Endothelial cell (in vitro differentiated cells): Measurements from ENCODE around the gene ELK3. TPM values are rescaled to one million over a fixed set of nuclear protein-coding genes. Genes with fewer than 3 reads are reported as not detected.

ENCODE experiments used
- DNase-seq: peaks from one replicate; pipeline ENCODE4 v3.0.0; 2021; ENCODE audit warnings: low spot score
- H3K27ac Mint-ChIP-seq: one replicate; pipeline ENCODE4 v1.8.0; 2021; ENCODE audit warnings: mixed read lengths, inconsistent platforms; ENCODE audit not compliant: unreplicated experiment
- H3K27me3 Mint-ChIP-seq: one replicate; pipeline ENCODE4 v1.8.0; 2021; ENCODE audit warnings: mild to moderate bottlenecking, moderate library complexity, mixed read lengths, inconsistent platforms; ENCODE audit not compliant: unreplicated experiment
- H3K36me3 Mint-ChIP-seq: one replicate; pipeline ENCODE4 v1.8.0; 2021; ENCODE audit warnings: mild to moderate bottlenecking, low read depth, mixed read lengths, inconsistent platforms; ENCODE audit not compliant: unreplicated experiment
- H3K4me1 Mint-ChIP-seq: one replicate; pipeline ENCODE4 v1.8.0; 2021; ENCODE audit warnings: mild to moderate bottlenecking, mixed read lengths, inconsistent platforms; ENCODE audit not compliant: unreplicated experiment
- H3K4me3 Mint-ChIP-seq: one replicate; pipeline ENCODE4 v1.8.0; 2021; ENCODE audit warnings: mild to moderate bottlenecking, mixed read lengths, inconsistent platforms; ENCODE audit not compliant: unreplicated experiment
- H3K9me3 Mint-ChIP-seq: one replicate; pipeline ENCODE4 v1.8.0; 2021; ENCODE audit warnings: mixed read lengths, inconsistent platforms; ENCODE audit not compliant: unreplicated experiment
- total RNA-seq: library from RNA; stranded (reverse); fragmentation: NEBNext Ultra II Directional; extraction: Animal tissue kit (Norgen Biotek cat#: 25700); gene quantifications from one replicate; pipeline ENCODE4 v1.2.1, GENCODE V29; 2021; ENCODE audit not compliant: unreplicated experiment
- TF ChIP-seq, protein P1 (sequence below): fragments of 200-600 bp; sonication (generic); IDR thresholded peaks from one replicate; pipeline ENCODE4 v1.5.0; 2021; ENCODE audit warnings: antibody characterized with exemption; ENCODE audit not compliant: unreplicated experiment

Gene ELK3
- total RNA-seq, 1 donor from 2014 or later: 294 TPM

DNA sequence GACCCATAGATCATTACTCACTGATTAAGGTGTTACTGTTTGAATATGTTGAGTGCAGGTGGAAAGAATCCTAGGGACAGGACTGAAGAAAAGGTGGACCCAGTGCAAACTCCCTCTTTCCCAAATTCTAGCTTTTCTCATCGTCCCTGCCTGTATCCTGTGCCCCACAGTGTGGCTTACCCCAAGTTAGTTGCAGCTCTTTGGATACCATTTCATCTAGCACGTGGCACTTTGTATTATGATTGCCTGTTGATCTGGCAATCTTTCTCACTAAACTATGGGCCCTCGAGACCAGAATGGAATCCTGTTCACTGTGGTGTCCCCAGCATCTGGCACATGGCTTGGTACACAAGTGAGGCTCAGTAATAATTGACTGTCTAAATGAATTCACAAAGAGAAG is 66.5 kb downstream of the ELK3 start:
- H3K4me3 Mint-ChIP-seq: peak overlapping the region; percentile 81
- H3K27me3 Mint-ChIP-seq: peaks cover 26% of the 10 kb centered on the region
- TF ChIP-seq, protein P1, sequence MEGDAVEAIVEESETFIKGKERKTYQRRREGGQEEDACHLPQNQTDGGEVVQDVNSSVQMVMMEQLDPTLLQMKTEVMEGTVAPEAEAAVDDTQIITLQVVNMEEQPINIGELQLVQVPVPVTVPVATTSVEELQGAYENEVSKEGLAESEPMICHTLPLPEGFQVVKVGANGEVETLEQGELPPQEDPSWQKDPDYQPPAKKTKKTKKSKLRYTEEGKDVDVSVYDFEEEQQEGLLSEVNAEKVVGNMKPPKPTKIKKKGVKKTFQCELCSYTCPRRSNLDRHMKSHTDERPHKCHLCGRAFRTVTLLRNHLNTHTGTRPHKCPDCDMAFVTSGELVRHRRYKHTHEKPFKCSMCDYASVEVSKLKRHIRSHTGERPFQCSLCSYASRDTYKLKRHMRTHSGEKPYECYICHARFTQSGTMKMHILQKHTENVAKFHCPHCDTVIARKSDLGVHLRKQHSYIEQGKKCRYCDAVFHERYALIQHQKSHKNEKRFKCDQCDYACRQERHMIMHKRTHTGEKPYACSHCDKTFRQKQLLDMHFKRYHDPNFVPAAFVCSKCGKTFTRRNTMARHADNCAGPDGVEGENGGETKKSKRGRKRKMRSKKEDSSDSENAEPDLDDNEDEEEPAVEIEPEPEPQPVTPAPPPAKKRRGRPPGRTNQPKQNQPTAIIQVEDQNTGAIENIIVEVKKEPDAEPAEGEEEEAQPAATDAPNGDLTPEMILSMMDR: no peak
- DNase-seq: no peak
- peaks cover 50% of the 10 kb centered on the region for H3K36me3 Mint-ChIP-seq
- no peaks in the 10 kb centered on the region for H3K9me3 Mint-ChIP-seq
- peaks cover 40% of the 10 kb centered on the region for H3K4me1 Mint-ChIP-seq
- peak overlapping the region; percentile 86 for H3K27ac Mint-ChIP-seq

DNA sequence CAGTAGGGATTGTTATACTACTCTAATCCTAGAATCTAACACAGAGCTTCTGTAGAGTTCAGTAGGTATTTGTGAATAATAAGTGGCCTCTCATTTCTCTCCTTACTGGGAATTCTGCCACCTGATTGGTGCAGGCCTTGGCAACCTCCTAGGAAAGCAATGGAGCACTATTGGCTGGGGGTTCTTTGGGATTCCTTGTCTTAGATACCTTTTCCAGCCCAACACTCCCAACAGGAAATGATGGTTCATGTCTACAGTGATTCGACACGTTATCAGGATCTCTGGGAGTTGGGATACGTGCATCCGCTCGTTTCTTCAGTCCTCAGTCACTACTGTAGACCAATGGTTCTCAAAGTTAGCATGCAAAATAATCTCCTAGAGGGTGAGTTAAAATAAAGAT is 67.4 kb downstream of the ELK3 start:
- Mint-ChIP-seq H3K9me3 (no peaks in the 10 kb centered on the region), H3K36me3 (peaks cover 53% of the 10 kb centered on the region), H3K4me1 (peaks cover 40% of the 10 kb centered on the region), H3K27ac (peak overlapping the region; percentile 85), H3K27me3 (peaks cover 26% of the 10 kb centered on the region), H3K4me3 (peak overlapping the region; percentile 52)
- TF ChIP-seq, protein P1: no peak
- DNase-seq: no peak

DNA sequence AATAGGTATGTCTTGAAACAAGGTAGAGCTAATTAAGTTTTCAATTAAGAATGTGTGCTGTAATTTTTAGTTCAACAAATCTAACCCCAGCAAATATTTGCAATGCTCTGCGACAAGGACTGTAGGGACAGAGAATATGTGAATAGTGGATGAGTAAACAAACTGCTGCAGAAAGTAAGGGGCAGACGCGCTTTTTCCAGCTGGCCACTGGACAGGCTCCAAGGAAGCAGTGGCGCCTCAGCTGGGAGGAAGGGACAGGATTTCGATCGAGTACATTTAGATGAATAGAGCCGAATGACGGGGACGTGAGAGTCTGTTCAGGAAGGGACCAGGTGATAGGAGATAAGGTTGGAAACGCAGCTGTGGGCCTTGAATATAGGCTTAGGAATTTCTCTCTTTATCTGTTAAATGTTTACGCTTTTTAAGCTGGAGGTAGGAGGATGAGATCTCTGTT is 69.3 kb downstream of the ELK3 start:
- Mint-ChIP-seq H3K27me3 (peaks cover 29% of the 10 kb centered on the region), H3K27ac (peak overlapping the region; percentile 92), H3K4me1 (peaks cover 36% of the 10 kb centered on the region), H3K9me3 (no peaks in the 10 kb centered on the region), H3K4me3 (peak overlapping the region; percentile 56), H3K36me3 (peaks cover 58% of the 10 kb centered on the region)
- TF ChIP-seq, protein P1: no peak
- DNase-seq: no peak

DNA sequence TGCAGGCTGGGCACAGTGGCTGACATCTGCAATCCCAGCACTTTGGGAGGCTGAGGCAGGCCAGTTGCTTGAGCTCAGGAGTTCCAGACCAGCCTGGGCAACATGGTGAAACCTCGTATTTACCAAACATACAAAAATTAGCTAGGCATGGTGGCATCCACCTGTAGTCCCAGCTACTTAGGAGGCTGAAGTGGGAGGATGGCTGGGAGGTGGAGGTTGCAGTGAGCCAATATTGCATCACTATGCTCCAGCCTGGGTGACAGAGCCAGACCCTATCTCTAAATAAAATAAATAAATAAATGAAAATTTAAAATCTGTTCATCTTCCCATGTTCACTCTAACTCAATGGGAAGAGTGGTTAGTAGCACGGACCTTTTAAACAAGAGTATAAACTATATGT is 71.2 kb downstream of the ELK3 start:
- peaks cover 28% of the 10 kb centered on the region for H3K4me1 Mint-ChIP-seq
- TF ChIP-seq, protein P1: no peak
- H3K4me3 Mint-ChIP-seq: no peak overlapping the region
- H3K27ac Mint-ChIP-seq: no peak overlapping the region
- H3K9me3 Mint-ChIP-seq: no peaks in the 10 kb centered on the region
- no peak for DNase-seq
- H3K36me3 Mint-ChIP-seq: peaks cover 58% of the 10 kb centered on the region
- H3K27me3 Mint-ChIP-seq: peaks cover 35% of the 10 kb centered on the region

DNA sequence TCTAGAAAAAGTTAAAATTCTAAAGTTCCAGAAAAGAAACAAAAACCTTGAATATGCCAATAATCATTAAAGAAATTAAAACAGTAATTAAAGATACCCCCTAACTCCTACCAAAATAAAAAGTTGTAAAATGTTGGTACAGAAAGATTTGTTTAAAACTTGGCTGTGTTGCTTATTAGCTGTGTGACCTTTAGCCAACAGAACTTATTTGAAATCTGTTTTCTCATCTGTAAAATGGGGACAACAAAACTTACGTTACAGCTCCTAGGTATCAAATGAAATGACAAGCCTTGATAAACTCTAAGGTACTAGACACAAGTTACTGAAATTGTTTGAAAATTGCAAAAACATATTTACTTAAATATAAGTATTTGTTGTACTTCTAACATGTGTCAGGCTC is 71.7 kb downstream of the ELK3 start:
- peaks cover 39% of the 10 kb centered on the region for H3K27me3 Mint-ChIP-seq
- peak overlapping the region; percentile 47 for H3K4me3 Mint-ChIP-seq
- H3K27ac Mint-ChIP-seq: no peak overlapping the region
- H3K4me1 Mint-ChIP-seq: peaks cover 24% of the 10 kb centered on the region
- TF ChIP-seq, protein P1: no peak
- no peaks in the 10 kb centered on the region for H3K9me3 Mint-ChIP-seq
- H3K36me3 Mint-ChIP-seq: peaks cover 53% of the 10 kb centered on the region
- DNase-seq: no peak
